ENCODE measurements around the gene ERFL. TPM values are rescaled to one million over a fixed set of nuclear protein-coding genes. Genes with fewer than 3 reads are reported as not detected.

Gene ERFL
- total and polyA plus RNA-seq, 12 donors: 0.10 TPM; not detected in 11

DNA sequence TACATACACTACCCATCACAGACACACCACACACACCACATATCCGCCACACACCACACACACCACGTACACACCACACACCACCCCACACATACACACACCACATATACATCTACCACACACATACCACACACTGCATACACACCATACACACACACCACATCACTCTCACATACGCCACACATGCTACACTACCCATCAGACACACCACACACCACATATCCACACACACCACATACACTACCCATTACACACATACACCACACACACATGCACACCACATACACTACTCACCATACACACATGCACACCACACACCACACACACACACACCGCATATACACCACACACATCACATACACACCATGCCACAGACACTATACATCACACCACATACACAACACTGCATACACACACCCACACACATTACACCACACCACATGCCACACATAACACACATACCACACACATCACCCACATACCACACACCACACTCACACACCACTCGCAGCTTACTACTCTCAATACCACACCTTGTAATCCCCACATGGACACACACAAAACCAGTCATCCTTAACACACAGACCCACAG is 9.5 kb downstream of the ERFL start:
- no peak overlapping the region for H3K4me3 ChIP-seq
- WGBS, 4 donors: 83 to 88% (median 85%) methylated on average over 5 of the region's 5 CpGs
- H3K9me3 ChIP-seq (replicated peaks in 1 of 3): no peaks in the 10 kb centered on the region
- no peak for TF ChIP-seq POLR2A (IDR thresholded peaks at IDR 0.05)
- TF ChIP-seq, protein P1, sequence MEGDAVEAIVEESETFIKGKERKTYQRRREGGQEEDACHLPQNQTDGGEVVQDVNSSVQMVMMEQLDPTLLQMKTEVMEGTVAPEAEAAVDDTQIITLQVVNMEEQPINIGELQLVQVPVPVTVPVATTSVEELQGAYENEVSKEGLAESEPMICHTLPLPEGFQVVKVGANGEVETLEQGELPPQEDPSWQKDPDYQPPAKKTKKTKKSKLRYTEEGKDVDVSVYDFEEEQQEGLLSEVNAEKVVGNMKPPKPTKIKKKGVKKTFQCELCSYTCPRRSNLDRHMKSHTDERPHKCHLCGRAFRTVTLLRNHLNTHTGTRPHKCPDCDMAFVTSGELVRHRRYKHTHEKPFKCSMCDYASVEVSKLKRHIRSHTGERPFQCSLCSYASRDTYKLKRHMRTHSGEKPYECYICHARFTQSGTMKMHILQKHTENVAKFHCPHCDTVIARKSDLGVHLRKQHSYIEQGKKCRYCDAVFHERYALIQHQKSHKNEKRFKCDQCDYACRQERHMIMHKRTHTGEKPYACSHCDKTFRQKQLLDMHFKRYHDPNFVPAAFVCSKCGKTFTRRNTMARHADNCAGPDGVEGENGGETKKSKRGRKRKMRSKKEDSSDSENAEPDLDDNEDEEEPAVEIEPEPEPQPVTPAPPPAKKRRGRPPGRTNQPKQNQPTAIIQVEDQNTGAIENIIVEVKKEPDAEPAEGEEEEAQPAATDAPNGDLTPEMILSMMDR (IDR thresholded peaks at IDR 0.05): no peak
- no peak overlapping the region for H3K27ac ChIP-seq
- intact Hi-C loops (cut with DNase I): no loop called here
- peaks cover 45% of the 10 kb centered on the region for H3K27me3 ChIP-seq
- DNase-seq: no peak
- no peaks in the 10 kb centered on the region for H3K4me1 ChIP-seq (replicated peaks in 1 of 2)
- no peaks in the 10 kb centered on the region for H3K36me3 ChIP-seq (replicated peaks in 1 of 2)

DNA sequence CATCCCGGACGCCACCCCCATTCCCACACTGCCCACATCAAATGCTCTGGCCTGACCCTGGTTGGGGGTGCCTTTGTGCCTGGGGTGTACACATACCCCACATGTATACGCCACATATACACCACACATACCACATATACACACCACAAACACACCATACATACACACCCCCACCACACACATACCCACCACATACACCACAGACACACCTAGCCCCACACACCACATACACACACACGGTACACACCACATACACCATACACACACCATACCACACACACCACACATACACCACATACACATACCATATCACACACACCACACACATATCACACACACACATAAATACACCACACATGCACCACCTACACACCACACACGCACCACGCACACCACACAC is 10.2 kb downstream of the ERFL start:
- intact Hi-C loops (cut with DNase I): no loop called here
- Histone ChIP-seq H3K4me1 (replicated peaks in 1 of 2) (no peaks in the 10 kb centered on the region), H3K36me3 (replicated peaks in 1 of 2) (no peaks in the 10 kb centered on the region), H3K27ac (no peak overlapping the region), H3K4me3 (no peak overlapping the region), H3K27me3 (peaks cover 43% of the 10 kb centered on the region), H3K9me3 (replicated peaks in 1 of 3) (no peaks in the 10 kb centered on the region)
- 74 to 84% (median 80%) methylated on average over 4 to 6 of the region's 6 CpGs for WGBS, 4 donors
- TF ChIP-seq, protein P1 (IDR thresholded peaks at IDR 0.05): no peak
- TF ChIP-seq POLR2A (IDR thresholded peaks at IDR 0.05): no peak
- no peak for DNase-seq

DNA sequence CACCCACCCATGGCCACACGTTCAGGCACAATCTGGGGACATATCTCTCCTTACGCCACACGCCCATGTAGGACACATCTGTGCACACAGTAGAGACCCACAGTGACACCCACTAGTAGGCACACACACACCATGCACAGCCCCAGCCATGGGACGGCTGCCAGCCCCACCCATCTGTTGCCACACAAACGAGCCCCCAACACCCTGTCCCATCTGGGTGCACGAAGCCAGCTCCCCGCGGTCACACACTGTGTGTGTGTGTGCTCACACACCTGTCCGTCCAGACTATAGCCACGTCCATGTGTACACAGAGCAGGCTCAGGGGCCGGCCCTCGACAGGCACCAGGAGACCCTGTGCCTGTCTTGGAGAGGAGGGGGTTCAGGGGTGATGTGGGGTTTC is 10.6 kb downstream of the ERFL start:
- no peaks in the 10 kb centered on the region for H3K36me3 ChIP-seq (replicated peaks in 1 of 2)
- H3K27ac ChIP-seq: no peak overlapping the region
- H3K27me3 ChIP-seq: peaks cover 39% of the 10 kb centered on the region
- no peaks in the 10 kb centered on the region for H3K4me1 ChIP-seq (replicated peaks in 1 of 2)
- H3K9me3 ChIP-seq (replicated peaks in 1 of 3): no peaks in the 10 kb centered on the region
- TF ChIP-seq POLR2A (IDR thresholded peaks at IDR 0.05): no peak
- TF ChIP-seq, protein P1 (IDR thresholded peaks at IDR 0.05): no peak
- DNase-seq: no peak
- H3K4me3 ChIP-seq: no peak overlapping the region
- intact Hi-C loops (cut with DNase I): no loop called here
- 29 to 63% (median 56%) methylated on average over 5 to 12 of the region's 12 CpGs for WGBS, 4 donors

DNA sequence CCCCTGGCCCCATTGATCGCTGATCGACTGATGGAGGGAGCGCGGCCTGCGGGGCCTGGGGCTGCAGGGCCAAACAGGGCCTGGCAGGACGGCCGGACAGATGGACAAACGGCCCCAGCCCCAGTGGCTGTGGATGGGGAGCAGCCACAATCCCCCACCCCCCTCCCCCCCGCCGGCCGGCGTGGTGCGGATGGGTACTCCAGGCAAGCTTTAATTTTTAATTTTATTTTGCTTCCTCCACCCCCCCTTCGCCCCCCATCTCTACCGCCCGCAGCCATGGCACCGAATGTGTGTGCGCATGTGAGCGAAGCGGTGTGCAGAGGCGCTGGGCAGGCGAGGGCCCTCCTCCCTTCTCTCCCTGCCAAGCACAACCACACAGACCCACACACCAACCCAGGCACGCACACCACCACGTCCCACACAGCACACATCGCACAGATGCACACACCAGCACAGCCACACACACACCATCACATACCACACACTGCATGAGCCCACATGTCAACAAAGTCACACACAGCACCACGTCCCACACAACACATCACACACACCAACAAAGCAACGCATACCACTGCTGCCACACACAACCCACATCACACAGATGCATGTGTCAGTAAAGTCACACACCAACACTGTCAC is 12.4 kb downstream of the ERFL start:
- Histone ChIP-seq H3K36me3 (replicated peaks in 1 of 2) (no peaks in the 10 kb centered on the region), H3K9me3 (replicated peaks in 1 of 3) (no peaks in the 10 kb centered on the region), H3K27ac (no peak overlapping the region), H3K4me1 (replicated peaks in 1 of 2) (no peaks in the 10 kb centered on the region), H3K27me3 (peaks cover 30% of the 10 kb centered on the region), H3K4me3 (no peak overlapping the region)
- DNase-seq: no peak
- intact Hi-C loops (cut with DNase I): no loop called here
- WGBS, 4 donors: 21 to 28% (median 25%) methylated on average over 12 to 27 of the region's 27 CpGs
- TF ChIP-seq, protein P1 (IDR thresholded peaks at IDR 0.05): no peak
- no peak for TF ChIP-seq POLR2A (IDR thresholded peaks at IDR 0.05)

All from adrenal gland (tissue), 12 donors.